ENCODE measurements around the gene TMC5.
"Not testable (repeated sequence)": the region's sequence is repeated elsewhere in the genome, so short reads cannot be mapped to it uniquely, and the experiment has no call there.

Gene TMC5

GRCh38 chr16:19417640-19418039 is at the start of gene TMC5:
TMC5 (plus strand) TSS chr16:19417883; CDS start chr16:19440039, 22,156 bp downstream.
- H3K27ac ChIP-seq, result no peak within 1 kb of the TSS
- ChIA-PET CTCF (interaction anchor here (0.6 kb wide), 1 partner anchor 14 kb away, joined by 5 read pairs; no protein-coding TSS in a partner anchor), POLR2A (ENCODE audit: low non-redundant PET) (no interaction called here)
- no peak for DNase-seq (ENCODE audit: low spot score)
- no peak for TF ChIP-seq CTCF (conservative IDR thresholded peaks at IDR 0.05; ENCODE audit: low read depth)

- CTCF ChIA-PET, result interaction anchor here (0.9 to 1.0 kb wide), 2 partner anchors 130 to 286 kb away, joined by 3 read pairs; no protein-coding TSS in a partner anchor
- DNase-seq (ENCODE audit: low spot score); POLR2A ChIA-PET (ENCODE audit: low non-redundant PET); H3K27ac ChIP-seq: not testable (repeated sequence)
These were observed 45.1 kb upstream of the TMC5 start for GRCh38 chr16:19372541-19372940.

- POLR2A ChIA-PET (ENCODE audit: low non-redundant PET), result no interaction called here
- no peak for TF ChIP-seq CTCF (conservative IDR thresholded peaks at IDR 0.05; ENCODE audit: low read depth)
- no peak overlapping the region for H3K27ac ChIP-seq
- no peak for DNase-seq (ENCODE audit: low spot score)
- CTCF ChIA-PET, result interaction anchor here (0.6 kb wide), 1 partner anchor 287 kb away, joined by 3 read pairs; no protein-coding TSS in a partner anchor
These were observed 43.3 kb upstream of the TMC5 start for GRCh38 chr16:19374402-19374801.

GRCh38 chr16:19375561-19376158 is 42.0 kb upstream of the TMC5 start:
- CTCF ChIA-PET, result interaction anchor here (0.6 to 2.2 kb wide), 5 partner anchors 17 to 391 kb away, joined by 3 to 10 read pairs (median 5); partner anchors contain the start of gene ITPRIPL2
- POLR2A ChIA-PET (ENCODE audit: low non-redundant PET), result no interaction called here
- TF ChIP-seq CTCF (conservative IDR thresholded peaks at IDR 0.05; ENCODE audit: low read depth), result peak; percentile 89
- H3K27ac ChIP-seq, result no peak overlapping the region
- peak; percentile 78 for DNase-seq (ENCODE audit: low spot score)

- POLR2A ChIA-PET (ENCODE audit: low non-redundant PET), result no interaction called here
- no peak for TF ChIP-seq CTCF (conservative IDR thresholded peaks at IDR 0.05; ENCODE audit: low read depth)
- peak; percentile 12 for DNase-seq (ENCODE audit: low spot score)
- CTCF ChIA-PET, result interaction anchor here (0.6 kb wide), 1 partner anchor 397 kb away, joined by 3 read pairs; no protein-coding TSS in a partner anchor
- no peak overlapping the region for H3K27ac ChIP-seq
These were observed 39.8 kb upstream of the TMC5 start for GRCh38 chr16:19377864-19378263.

- TF ChIP-seq CTCF (conservative IDR thresholded peaks at IDR 0.05; ENCODE audit: low read depth), result no peak
- no peak overlapping the region for H3K27ac ChIP-seq
- ChIA-PET CTCF (interaction anchor here (0.5 kb wide), 1 partner anchor 109 kb away, joined by 5 read pairs; no protein-coding TSS in a partner anchor), POLR2A (ENCODE audit: low non-redundant PET) (no interaction called here)
- no peak for DNase-seq (ENCODE audit: low spot score)
These were observed 39.2 kb upstream of the TMC5 start for GRCh38 chr16:19378511-19378910.

- H3K27ac ChIP-seq, result no peak overlapping the region
- POLR2A ChIA-PET (ENCODE audit: low non-redundant PET), result no interaction called here
- TF ChIP-seq CTCF (conservative IDR thresholded peaks at IDR 0.05; ENCODE audit: low read depth), result no peak
These were observed 37.8 kb upstream of the TMC5 start for GRCh38 chr16:19379838-19380237.

More at GRCh38 chr16:19379838-19380237, 37.8 kb upstream of the TMC5 start:
- CTCF ChIA-PET, result no interaction called here
- no peak for DNase-seq (ENCODE audit: low spot score)

Data from RWPE1 (cell line).